ENCODE data around the gene TIAM2. TPM values are rescaled to one million over a fixed set of nuclear protein-coding genes. Genes with fewer than 3 reads are reported as not detected.

The TIAM2 gene
- total RNA-seq, 2 donors from 2014 or later, result 3.1 to 6.6 TPM

- peaks cover 8% of the 10 kb centered on the region for H3K4me1 ChIP-seq
- DNase-seq (no peak), ATAC-seq (no peak)
- H3K36me3 ChIP-seq (replicated peaks in 1 of 2; ENCODE audit: insufficient read depth in 1 of 2, low read depth in 2 of 2), result no peaks in the 10 kb centered on the region
- WGBS, 2 donors, result 15 to 33% methylated on average over 24 to 29 of the region's 32 CpGs
- no peaks in the 10 kb centered on the region for H3K9me3 ChIP-seq
- intact Hi-C loops (cut with DNase I), result no loop called here
- H3K27ac ChIP-seq, result no peak overlapping the region
- no peak overlapping the region for H3K4me3 ChIP-seq
- H3K27me3 ChIP-seq, result no peaks in the 10 kb centered on the region
- TF ChIP-seq CTCF (IDR thresholded peaks at IDR 0.05), result no peak
- TF ChIP-seq POLR2A (IDR thresholded peaks at IDR 0.05), result no peak
These were observed 270 bp upstream of the TIAM2 start for GRCh38 chr6:154994836-154995253.

GRCh38 chr6:154996016-154996590 lies 988 bp downstream of the TIAM2 start:
- Histone ChIP-seq H3K27ac (peak overlapping the region in 1 of 4 donors; percentile 30), H3K4me3 (peak overlapping the region in 1 of 2 donors; percentile 7), H3K27me3 (no peaks in the 10 kb centered on the region), H3K4me1 (peaks cover 8% of the 10 kb centered on the region), H3K9me3 (no peaks in the 10 kb centered on the region), H3K36me3 (replicated peaks in 1 of 2; ENCODE audit: insufficient read depth in 1 of 2, low read depth in 2 of 2) (no peaks in the 10 kb centered on the region)
- no peak for DNase-seq
- 14% methylated on average over 16 to 18 of the region's 18 CpGs for whole genome bisulfite sequencing, 2 donors
- TF ChIP-seq POLR2A (IDR thresholded peaks at IDR 0.05) (no peak), CTCF (IDR thresholded peaks at IDR 0.05) (no peak)
- no peak for ATAC-seq
- intact Hi-C loops (cut with DNase I), result no loop called here

- WGBS, 2 donors, result 50 to 56% methylated on average over 5 of the region's 5 CpGs
- H3K9me3 ChIP-seq, result no peaks in the 10 kb centered on the region
- ATAC-seq (no peak), DNase-seq (no peak)
- H3K4me1 ChIP-seq, result peaks cover 8% of the 10 kb centered on the region
- H3K27me3 ChIP-seq, result no peaks in the 10 kb centered on the region
- no peaks in the 10 kb centered on the region for H3K36me3 ChIP-seq (replicated peaks in 1 of 2; ENCODE audit: insufficient read depth in 1 of 2, low read depth in 2 of 2)
- no peak overlapping the region for H3K4me3 ChIP-seq
- no peak overlapping the region for H3K27ac ChIP-seq
- TF ChIP-seq CTCF (IDR thresholded peaks at IDR 0.05) (no peak), POLR2A (IDR thresholded peaks at IDR 0.05) (no peak)
- intact Hi-C loops (cut with DNase I), result no loop called here
These were observed 1.8 kb downstream of the TIAM2 start for GRCh38 chr6:154996841-154997311.

GRCh38 chr6:154998855-154999254 lies 3.7 kb downstream of the TIAM2 start:
- ATAC-seq (no peak), DNase-seq (no peak)
- no peak overlapping the region for H3K4me3 ChIP-seq
- H3K4me1 ChIP-seq, result peaks cover 8% of the 10 kb centered on the region
- H3K27me3 ChIP-seq, result no peaks in the 10 kb centered on the region
- no peak overlapping the region for H3K27ac ChIP-seq
- TF ChIP-seq POLR2A (IDR thresholded peaks at IDR 0.05) (no peak), CTCF (IDR thresholded peaks at IDR 0.05) (no peak)
- H3K36me3 ChIP-seq (replicated peaks in 1 of 2; ENCODE audit: insufficient read depth in 1 of 2, low read depth in 2 of 2), result no peaks in the 10 kb centered on the region
- WGBS, 2 donors, result 57 to 66% methylated on average over 2 of the region's 2 CpGs
- H3K9me3 ChIP-seq, result no peaks in the 10 kb centered on the region
- intact Hi-C loops (cut with DNase I), result no loop called here

GRCh38 chr6:155001482-155001881 lies 6.4 kb downstream of the TIAM2 start:
- no peaks in the 10 kb centered on the region for H3K9me3 ChIP-seq
- intact Hi-C loops (cut with DNase I), result no loop called here
- DNase-seq (no peak), ATAC-seq (no peak)
- no peaks in the 10 kb centered on the region for H3K4me1 ChIP-seq
- WGBS, 2 donors, result 70 to 71% methylated on average over 5 of the region's 5 CpGs
- TF ChIP-seq CTCF (IDR thresholded peaks at IDR 0.05), result no peak
- no peaks in the 10 kb centered on the region for H3K36me3 ChIP-seq (replicated peaks in 1 of 2; ENCODE audit: insufficient read depth in 1 of 2, low read depth in 2 of 2)
- no peaks in the 10 kb centered on the region for H3K27me3 ChIP-seq
- no peak overlapping the region for H3K4me3 ChIP-seq
- no peak overlapping the region for H3K27ac ChIP-seq
